Fibroblast of lung (primary cell): ENCODE results near the gene COMP. TPM values are rescaled to one million over a fixed set of nuclear protein-coding genes. Genes with fewer than 3 reads are reported as not detected.

Experiments
- DNase-seq, 2 donors: peaks; one replicate each; pipeline versions ENCODE4 v3.0.0 to v3.0.0-alpha.2; 2010; ENCODE audit warnings: low read depth in 2 of 2
- H2AFZ ChIP-seq: 2 replicates; pipeline ENCODE4 v1.5.1; 2012; ENCODE audit warnings: low read length, control low read depth, inconsistent platforms
- H3K27ac ChIP-seq: 2 replicates; pipeline ENCODE4 v1.5.1; 2011; ENCODE audit warnings: low read length, control low read depth; ENCODE audit not compliant: insufficient read depth
- H3K27me3 ChIP-seq: 2 replicates; pipeline ENCODE4 v1.5.1; 2011; ENCODE audit warnings: mild to moderate bottlenecking, low read length; ENCODE audit not compliant: control insufficient read depth, insufficient read depth
- H3K36me3 ChIP-seq: 2 replicates; pipeline ENCODE4 v1.5.1; 2011; ENCODE audit warnings: low read length; ENCODE audit not compliant: control insufficient read depth, insufficient read depth
- H3K4me1 ChIP-seq: 2 replicates; pipeline ENCODE4 v1.5.1; 2011; ENCODE audit warnings: low read length; ENCODE audit not compliant: control insufficient read depth, insufficient read depth; ENCODE audit errors: extremely low read depth
- H3K4me2 ChIP-seq: 2 replicates; pipeline ENCODE4 v1.5.1; 2011; ENCODE audit warnings: low read length, control low read depth; ENCODE audit not compliant: insufficient read depth; ENCODE audit errors: extremely low read depth
- H3K4me3 ChIP-seq, 4 experiments: fragments of 200-600 bp in 1 of 4; sonication (generic) in 1 of 4; replicated peaks in 1 of 4; 2 replicates each; pipeline ENCODE4 v1.5.1; 2011 to 2016; ENCODE audit warnings: low read length in 4 of 4, low read depth in 3 of 4, mild to moderate bottlenecking in 3 of 4, control low read depth in 2 of 4, inconsistent platforms in 1 of 4, mixed read lengths in 1 of 4; ENCODE audit not compliant: insufficient read depth in 1 of 4; ENCODE audit errors: control extremely low read depth in 1 of 4
- H3K79me2 ChIP-seq: 2 replicates; pipeline ENCODE4 v1.5.1; 2012; ENCODE audit warnings: mild to moderate bottlenecking, low read length, inconsistent platforms; ENCODE audit not compliant: control insufficient read depth, insufficient read depth
- H3K9ac ChIP-seq: 2 replicates; pipeline ENCODE4 v1.5.1; 2011; ENCODE audit warnings: mild to moderate bottlenecking, low read length, control low read depth; ENCODE audit not compliant: insufficient read depth
- H3K9me3 ChIP-seq: 2 replicates; pipeline ENCODE4 v1.5.1; 2012; ENCODE audit warnings: low read depth, low read length; ENCODE audit not compliant: control insufficient read depth, insufficient read depth
- H4K20me1 ChIP-seq: 2 replicates; pipeline ENCODE4 v1.5.1; 2011; ENCODE audit warnings: low read length; ENCODE audit not compliant: control insufficient read depth, insufficient read depth; ENCODE audit errors: extremely low read depth
- CTCF ChIP-seq, 2 donors: IDR thresholded peaks in 1 of 2; conservative IDR thresholded peaks in 1 of 2; 1 replicate in 1 of 2; 2 replicates in 1 of 2; pipeline ENCODE4 v1.5.1; 2011 to 2012; ENCODE audit warnings: low read length in 2 of 2, control low read depth in 1 of 2, inconsistent platforms in 1 of 2, low read depth in 1 of 2, mild to moderate bottlenecking in 1 of 2
- EZH2 ChIP-seq: IDR thresholded peaks from 2 replicates; pipeline ENCODE4 v1.5.1; 2012; ENCODE audit warnings: low read length, control low read depth, mild to moderate bottlenecking; ENCODE audit errors: missing control alignments
- polyA plus RNA-seq, 2 donors: library from polyadenylated mRNA; depleted of rRNA in 1 of 2; stranded (reverse) in 1 of 2; unstranded in 1 of 2; fragments of >200 nt; gene quantifications; 2 replicates each; pipeline ENCODE4 v1.2.1, GENCODE V29; 2011 to 2012; ENCODE audit warnings: missing spikeins in 1 of 2
- total RNA-seq: library from RNA; depleted of rRNA; stranded (reverse); fragments of >200 nt; gene quantifications from 2 replicates; pipeline ENCODE4 v1.2.1, GENCODE V29; 2014

COMP gene
- total and polyA plus RNA-seq, 2 donors (not counting 1 experiment from before 2014, with no cell fraction given) = 0.05 to 0.17 TPM

- no peak for DNase-seq
- no peak overlapping the region for H3K4me3 ChIP-seq
- no peaks in the 10 kb centered on the region for H3K79me2 ChIP-seq
- no peak overlapping the region for H3K4me2 ChIP-seq
- H4K20me1 ChIP-seq = no peaks in the 10 kb centered on the region
- H3K27ac ChIP-seq = no peak overlapping the region
- no peaks in the 10 kb centered on the region for H3K9me3 ChIP-seq
- H3K36me3 ChIP-seq = no peaks in the 10 kb centered on the region
- no peaks in the 10 kb centered on the region for H3K27me3 ChIP-seq
- H2AFZ ChIP-seq = no peak overlapping the region
- no peak overlapping the region for H3K9ac ChIP-seq
- H3K4me1 ChIP-seq = no peaks in the 10 kb centered on the region
- no peak for TF ChIP-seq EZH2
- TF ChIP-seq CTCF (conservative IDR thresholded peaks at IDR 0.05 in 1 of 2, IDR thresholded peaks at IDR 0.05 in 1 of 2; ENCODE audit: low read depth in 1 of 2, low read length in 2 of 2) = no peak
Measured at GRCh38 chr19:18743784-18744418, 47.2 kb downstream of the COMP start.

GRCh38 chr19:18742838-18743783 is 48.0 kb downstream of the COMP start:
- Histone ChIP-seq H3K36me3 (no peaks in the 10 kb centered on the region), H3K9me3 (no peaks in the 10 kb centered on the region), H3K79me2 (no peaks in the 10 kb centered on the region), H3K27me3 (no peaks in the 10 kb centered on the region), H3K4me2 (no peak overlapping the region), H3K4me1 (no peaks in the 10 kb centered on the region), H3K27ac (no peak overlapping the region), H4K20me1 (no peaks in the 10 kb centered on the region), H2AFZ (no peak overlapping the region), H3K9ac (no peak overlapping the region), H3K4me3 (no peak overlapping the region)
- DNase-seq = peak; percentile 58 to 79
- no peak for TF ChIP-seq CTCF (conservative IDR thresholded peaks at IDR 0.05 in 1 of 2, IDR thresholded peaks at IDR 0.05 in 1 of 2; ENCODE audit: low read depth in 1 of 2, low read length in 2 of 2)
- TF ChIP-seq EZH2 = no peak

- Histone ChIP-seq H3K9ac (no peak overlapping the region), H3K27me3 (no peaks in the 10 kb centered on the region), H3K4me3 (no peak overlapping the region), H2AFZ (no peak overlapping the region), H3K9me3 (no peaks in the 10 kb centered on the region), H3K79me2 (no peaks in the 10 kb centered on the region), H3K4me1 (no peaks in the 10 kb centered on the region), H3K4me2 (no peak overlapping the region), H4K20me1 (no peaks in the 10 kb centered on the region), H3K27ac (no peak overlapping the region), H3K36me3 (no peaks in the 10 kb centered on the region)
- no peak for TF ChIP-seq CTCF (conservative IDR thresholded peaks at IDR 0.05 in 1 of 2, IDR thresholded peaks at IDR 0.05 in 1 of 2; ENCODE audit: low read depth in 1 of 2, low read length in 2 of 2)
- no peak for TF ChIP-seq EZH2
- no peak for DNase-seq
Measured at GRCh38 chr19:18742324-18742723, 48.8 kb downstream of the COMP start.
